Upper lobe of left lung (tissue), 4 donors: ENCODE measurements around the gene C5AR2.

Source experiments
- CTCF ChIP-seq, 6 experiments: fragments of 450-650 bp in 4 of 6; fragments of 200-600 bp in 2 of 6; sonication (generic) in 2 of 6; IDR thresholded peaks; one replicate each; pipeline ENCODE4 v1.5.1; 2016 to 2019; ENCODE audit warnings: antibody characterized with exemption in 6 of 6
- EP300 ChIP-seq, 4 donors: sonication (generic); formaldehyde crosslinking; IDR thresholded peaks; one replicate each; pipeline ENCODE4 v1.5.1; 2017; ENCODE audit warnings: antibody characterized with exemption in 4 of 4, control low read depth in 2 of 4
- POLR2A ChIP-seq, 4 donors: fragments of 450-650 bp; IDR thresholded peaks; one replicate each; pipeline ENCODE4 v1.5.1; 2016 to 2017; ENCODE audit warnings: antibody characterized with exemption in 4 of 4, mild to moderate bottlenecking in 2 of 4
- POLR2AphosphoS5 ChIP-seq, 2 donors: sonication (generic); formaldehyde crosslinking; IDR thresholded peaks; one replicate each; pipeline ENCODE4 v1.5.1; 2017; ENCODE audit warnings: antibody characterized with exemption in 2 of 2

DNA sequence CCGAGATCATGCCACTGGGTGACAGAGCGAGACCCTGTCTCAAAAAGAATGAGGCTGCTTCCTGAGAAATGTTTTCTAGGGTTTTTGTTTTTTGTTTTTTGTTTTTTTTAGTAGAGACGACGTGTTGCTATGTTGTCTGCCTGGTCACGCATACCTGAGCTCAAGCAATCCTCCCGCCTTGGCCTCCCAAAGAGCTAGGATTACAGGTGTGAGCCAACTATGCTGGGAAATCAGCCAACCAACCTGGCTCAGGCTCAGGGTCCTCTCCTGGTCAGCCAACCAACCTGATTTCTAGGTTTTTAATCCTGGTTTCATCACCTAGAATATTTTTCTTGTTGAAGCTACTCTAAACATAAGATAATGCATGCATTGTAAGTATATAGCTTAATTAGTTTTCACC lies 24.9 kb downstream of the C5AR2 start:
- TF ChIP-seq CTCF (IDR thresholded peaks at IDR 0.05) (no peak), POLR2AphosphoS5 (IDR thresholded peaks at IDR 0.05) (no peak), EP300 (IDR thresholded peaks at IDR 0.05) (no peak), POLR2A (IDR thresholded peaks at IDR 0.05) (no peak)
